ENCODE results near the gene NTRK1.

NTRK1 gene

GRCh38 chr1:156860628-156861423 is at the start of gene NTRK1:
Gene NTRK1, plus strand, starts transcription at chr1:156860865. Its CDS starts 70 bp downstream, at chr1:156860935.
- Histone ChIP-seq H3K27me3 (ENCODE audit: control insufficient read depth, insufficient read depth, low read length) (peaks cover 15% of the 10 kb centered on the region), H3K9me3 (ENCODE audit: control insufficient read depth, low read length) (no peaks in the 10 kb centered on the region), H3K4me3 (ENCODE audit: low read depth, low read length) (peak within 1 kb of the TSS; percentile 9), H3K4me2 (ENCODE audit: low read length) (peak within 1 kb of the TSS; percentile 66), H3K4me1 (no peaks in the 10 kb centered on the region), H3K36me3 (ENCODE audit: control insufficient read depth, insufficient read depth, low read length) (no peaks in the 10 kb centered on the region), H3K27ac (no peak within 1 kb of the TSS), H2AFZ (peak within 1 kb of the TSS; percentile 28), H3K9ac (no peak within 1 kb of the TSS), H3K79me2 (no peaks in the 10 kb centered on the region)
- TF ChIP-seq, protein P1, sequence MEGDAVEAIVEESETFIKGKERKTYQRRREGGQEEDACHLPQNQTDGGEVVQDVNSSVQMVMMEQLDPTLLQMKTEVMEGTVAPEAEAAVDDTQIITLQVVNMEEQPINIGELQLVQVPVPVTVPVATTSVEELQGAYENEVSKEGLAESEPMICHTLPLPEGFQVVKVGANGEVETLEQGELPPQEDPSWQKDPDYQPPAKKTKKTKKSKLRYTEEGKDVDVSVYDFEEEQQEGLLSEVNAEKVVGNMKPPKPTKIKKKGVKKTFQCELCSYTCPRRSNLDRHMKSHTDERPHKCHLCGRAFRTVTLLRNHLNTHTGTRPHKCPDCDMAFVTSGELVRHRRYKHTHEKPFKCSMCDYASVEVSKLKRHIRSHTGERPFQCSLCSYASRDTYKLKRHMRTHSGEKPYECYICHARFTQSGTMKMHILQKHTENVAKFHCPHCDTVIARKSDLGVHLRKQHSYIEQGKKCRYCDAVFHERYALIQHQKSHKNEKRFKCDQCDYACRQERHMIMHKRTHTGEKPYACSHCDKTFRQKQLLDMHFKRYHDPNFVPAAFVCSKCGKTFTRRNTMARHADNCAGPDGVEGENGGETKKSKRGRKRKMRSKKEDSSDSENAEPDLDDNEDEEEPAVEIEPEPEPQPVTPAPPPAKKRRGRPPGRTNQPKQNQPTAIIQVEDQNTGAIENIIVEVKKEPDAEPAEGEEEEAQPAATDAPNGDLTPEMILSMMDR (IDR thresholded peaks at IDR 0.05): no peak

GRCh38 chr1:156811168-156811567 is 49.5 kb upstream of the NTRK1 start:
- Histone ChIP-seq H3K27ac (no peak overlapping the region), H3K9ac (no peak overlapping the region), H3K36me3 (ENCODE audit: control insufficient read depth, insufficient read depth, low read length) (no peaks in the 10 kb centered on the region), H3K79me2 (no peaks in the 10 kb centered on the region), H3K4me3 (ENCODE audit: low read depth, low read length) (no peak overlapping the region), H3K9me3 (ENCODE audit: control insufficient read depth, low read length) (no peaks in the 10 kb centered on the region), H3K4me1 (peaks cover under 1% of the 10 kb centered on the region), H2AFZ (no peak overlapping the region), H3K27me3 (ENCODE audit: control insufficient read depth, insufficient read depth, low read length) (no peaks in the 10 kb centered on the region), H3K4me2 (ENCODE audit: low read length) (no peak overlapping the region)
- TF ChIP-seq, protein P1 (IDR thresholded peaks at IDR 0.05): no peak

- Histone ChIP-seq H3K4me1 (no peaks in the 10 kb centered on the region), H3K4me2 (ENCODE audit: low read length) (no peak overlapping the region), H3K4me3 (ENCODE audit: low read depth, low read length) (no peak overlapping the region), H3K27ac (no peak overlapping the region), H3K36me3 (ENCODE audit: control insufficient read depth, insufficient read depth, low read length) (no peaks in the 10 kb centered on the region), H3K9ac (no peak overlapping the region), H3K27me3 (ENCODE audit: control insufficient read depth, insufficient read depth, low read length) (no peaks in the 10 kb centered on the region), H2AFZ (no peak overlapping the region), H3K9me3 (ENCODE audit: control insufficient read depth, low read length) (no peaks in the 10 kb centered on the region), H3K79me2 (no peaks in the 10 kb centered on the region)
- TF ChIP-seq, protein P1 (IDR thresholded peaks at IDR 0.05): no peak
These were observed 48.2 kb upstream of the NTRK1 start for GRCh38 chr1:156812293-156812990.

GRCh38 chr1:156813298-156813697 is 47.4 kb upstream of the NTRK1 start:
- H2AFZ ChIP-seq: peak overlapping the region; percentile 51
- no peaks in the 10 kb centered on the region for H3K36me3 ChIP-seq (ENCODE audit: control insufficient read depth, insufficient read depth, low read length)
- no peaks in the 10 kb centered on the region for H3K79me2 ChIP-seq
- H3K4me3 ChIP-seq (ENCODE audit: low read depth, low read length): peak overlapping the region; percentile 49
- H3K9me3 ChIP-seq (ENCODE audit: control insufficient read depth, low read length): no peaks in the 10 kb centered on the region
- H3K27me3 ChIP-seq (ENCODE audit: control insufficient read depth, insufficient read depth, low read length): no peaks in the 10 kb centered on the region
- no peaks in the 10 kb centered on the region for H3K4me1 ChIP-seq
- TF ChIP-seq, protein P1 (IDR thresholded peaks at IDR 0.05): no peak
- no peak overlapping the region for H3K27ac ChIP-seq
- H3K9ac ChIP-seq: no peak overlapping the region
- peak overlapping the region; percentile 80 for H3K4me2 ChIP-seq (ENCODE audit: low read length)

Data from parathyroid adenoma (tissue), 2 donors.